Thyroid gland (tissue), 4 donors: ENCODE results near the gene CHN2.

Experiments used
- CTCF ChIP-seq, 6 experiments: fragments of 200-600 bp in 3 of 6; fragments of 450-650 bp in 3 of 6; sonication (generic) in 3 of 6; IDR thresholded peaks; one replicate each; pipeline ENCODE4 v1.5.1; 2016 to 2019; ENCODE audit warnings: antibody characterized with exemption in 6 of 6, mild to moderate bottlenecking in 2 of 6, inconsistent platforms in 1 of 6, moderate library complexity in 1 of 6
- POLR2A ChIP-seq, 2 donors: fragments of 450-650 bp; IDR thresholded peaks; one replicate each; pipeline ENCODE4 v1.6.1; 2017; ENCODE audit warnings: antibody characterized with exemption in 2 of 2, mild to moderate bottlenecking in 2 of 2, moderate library complexity in 1 of 2

DNA sequence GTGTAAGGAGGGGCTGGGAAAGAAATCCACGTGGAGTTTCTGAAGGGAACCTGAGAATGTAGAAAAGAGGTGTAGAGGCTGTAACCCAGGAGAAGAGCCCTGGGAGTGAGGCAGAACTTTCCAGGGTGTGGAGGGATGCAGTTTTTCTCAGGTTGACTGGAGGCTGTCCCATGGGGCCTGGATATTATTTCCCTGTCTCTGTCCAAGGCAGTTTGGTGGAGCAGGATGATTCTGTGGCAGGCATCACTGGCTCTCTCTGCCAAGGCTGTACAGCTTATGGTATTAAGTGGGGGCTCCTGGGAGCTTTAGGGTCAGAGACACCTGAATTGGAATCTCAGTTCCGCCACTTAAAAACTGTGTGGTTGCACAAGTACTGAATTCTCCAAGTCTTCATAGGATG is 81.6 kb downstream of the CHN2 start:
- TF ChIP-seq CTCF (IDR thresholded peaks at IDR 0.05) (no peak), POLR2A (IDR thresholded peaks at IDR 0.05) (no peak)
